Measurements from ENCODE around the gene DNAI4. TPM values are rescaled to one million over a fixed set of nuclear protein-coding genes. Genes with fewer than 3 reads are reported as not detected.

Gene DNAI4
- total RNA-seq, 3 donors from 2014 or later (not counting 1 experiment from before 2014, with no cell fraction given) = 1.4 to 4.3 (median 2.2) TPM

DNA sequence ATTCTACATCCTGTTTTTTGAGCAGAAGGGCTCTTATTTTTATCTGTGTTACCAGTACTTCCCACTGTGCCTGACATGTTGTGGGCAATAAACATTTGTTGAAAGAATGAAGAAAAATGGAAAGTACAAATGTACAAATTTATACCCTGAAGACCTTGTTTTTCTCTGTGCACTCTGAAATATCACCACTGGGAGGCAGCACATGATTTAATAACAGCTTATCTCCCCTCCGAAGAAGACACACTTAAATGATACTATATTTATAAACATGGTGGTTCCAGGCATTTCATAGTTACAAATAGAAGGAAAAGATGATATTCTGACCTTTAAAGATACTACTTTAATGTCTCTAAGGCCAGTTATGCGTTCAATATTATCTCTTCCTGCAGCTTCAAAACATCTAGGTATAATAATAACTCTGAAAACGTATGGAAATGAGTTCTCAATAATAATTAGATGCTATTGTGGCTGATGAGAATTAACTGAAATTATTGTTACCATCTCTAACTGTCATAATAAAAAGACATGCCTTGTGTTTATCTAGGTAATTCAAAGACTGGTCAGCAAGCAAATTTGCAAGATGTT, 159.6 kb downstream of the DNAI4 start:
- Mint-ChIP-seq H3K36me3 (no peaks in the 10 kb centered on the region), H3K27ac (no peak overlapping the region), H3K9me3 (no peaks in the 10 kb centered on the region), H3K4me3 (no peak overlapping the region), H3K4me1 (no peaks in the 10 kb centered on the region), H3K27me3 (ENCODE audit: low read depth in 2 of 2) (peaks cover 0 to 4% of the 10 kb centered on the region in 2 donors)
- Histone ChIP-seq H3K36me3 (ENCODE audit: control insufficient read depth, insufficient read depth, low read length) (no peaks in the 10 kb centered on the region), H3K9me3 (ENCODE audit: control insufficient read depth, insufficient read depth, low read length) (no peaks in the 10 kb centered on the region), H3K27me3 (ENCODE audit: control insufficient read depth, insufficient read depth, low read length) (no peaks in the 10 kb centered on the region), H3K27ac (ENCODE audit: low read length) (no peak overlapping the region), H3K4me1 (ENCODE audit: control insufficient read depth, insufficient read depth, low read length) (no peaks in the 10 kb centered on the region), H3K4me3 (ENCODE audit: low read length) (no peak overlapping the region)
- ATAC-seq (peak in 2 of 3 donors; percentile 47 to 62), DNase-seq (peak in 1 of 2 donors; percentile 78)
- intact Hi-C loops (cut with micrococcal nuclease) = loop anchor here (1.0 to 2.0 kb wide), 2 partner anchors 384 to 446 kb away; no protein-coding TSS in a partner anchor
- WGBS (ENCODE audit: insufficient coverage) = no CpG with 5 or more reads among the region's 3 CpGs
- TF ChIP-seq, protein P1, sequence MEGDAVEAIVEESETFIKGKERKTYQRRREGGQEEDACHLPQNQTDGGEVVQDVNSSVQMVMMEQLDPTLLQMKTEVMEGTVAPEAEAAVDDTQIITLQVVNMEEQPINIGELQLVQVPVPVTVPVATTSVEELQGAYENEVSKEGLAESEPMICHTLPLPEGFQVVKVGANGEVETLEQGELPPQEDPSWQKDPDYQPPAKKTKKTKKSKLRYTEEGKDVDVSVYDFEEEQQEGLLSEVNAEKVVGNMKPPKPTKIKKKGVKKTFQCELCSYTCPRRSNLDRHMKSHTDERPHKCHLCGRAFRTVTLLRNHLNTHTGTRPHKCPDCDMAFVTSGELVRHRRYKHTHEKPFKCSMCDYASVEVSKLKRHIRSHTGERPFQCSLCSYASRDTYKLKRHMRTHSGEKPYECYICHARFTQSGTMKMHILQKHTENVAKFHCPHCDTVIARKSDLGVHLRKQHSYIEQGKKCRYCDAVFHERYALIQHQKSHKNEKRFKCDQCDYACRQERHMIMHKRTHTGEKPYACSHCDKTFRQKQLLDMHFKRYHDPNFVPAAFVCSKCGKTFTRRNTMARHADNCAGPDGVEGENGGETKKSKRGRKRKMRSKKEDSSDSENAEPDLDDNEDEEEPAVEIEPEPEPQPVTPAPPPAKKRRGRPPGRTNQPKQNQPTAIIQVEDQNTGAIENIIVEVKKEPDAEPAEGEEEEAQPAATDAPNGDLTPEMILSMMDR (IDR thresholded peaks at IDR 0.05) = peak; percentile 76

Other genes starting within 250 kb of the DNAI4 start
- gene DYNLT5, start 172.4 kb downstream of the DNAI4 start, total RNA-seq = under 1 TPM in 1 of 3 donors, not detected in 2; 0.35 TPM
- not detected for gene INSL5, start 123.6 kb downstream of the DNAI4 start, total RNA-seq
- gene MIER1, start 134 bp upstream of the DNAI4 start, total RNA-seq = 10 to 100 TPM; 87.9 to 94.3 (median 93.2) TPM
- gene SLC35D1, start 129.3 kb upstream of the DNAI4 start, total RNA-seq = 10 to 100 TPM; 12.9 to 17.0 (median 16.1) TPM
- gene C1orf141, start 210.1 kb upstream of the DNAI4 start, total RNA-seq = not detected
- under 1 TPM; 0.31 to 0.55 (median 0.34) TPM for gene IL23R, start 241.6 kb upstream of the DNAI4 start, total RNA-seq